ENCODE data around the gene ZMYND10. TPM values are rescaled to one million over a fixed set of nuclear protein-coding genes. Genes with fewer than 3 reads are reported as not detected.

The ZMYND10 gene
- total and polyA plus RNA-seq, 2 experiments from 2014 or later, result 0.61 to 1.5 TPM

DNA sequence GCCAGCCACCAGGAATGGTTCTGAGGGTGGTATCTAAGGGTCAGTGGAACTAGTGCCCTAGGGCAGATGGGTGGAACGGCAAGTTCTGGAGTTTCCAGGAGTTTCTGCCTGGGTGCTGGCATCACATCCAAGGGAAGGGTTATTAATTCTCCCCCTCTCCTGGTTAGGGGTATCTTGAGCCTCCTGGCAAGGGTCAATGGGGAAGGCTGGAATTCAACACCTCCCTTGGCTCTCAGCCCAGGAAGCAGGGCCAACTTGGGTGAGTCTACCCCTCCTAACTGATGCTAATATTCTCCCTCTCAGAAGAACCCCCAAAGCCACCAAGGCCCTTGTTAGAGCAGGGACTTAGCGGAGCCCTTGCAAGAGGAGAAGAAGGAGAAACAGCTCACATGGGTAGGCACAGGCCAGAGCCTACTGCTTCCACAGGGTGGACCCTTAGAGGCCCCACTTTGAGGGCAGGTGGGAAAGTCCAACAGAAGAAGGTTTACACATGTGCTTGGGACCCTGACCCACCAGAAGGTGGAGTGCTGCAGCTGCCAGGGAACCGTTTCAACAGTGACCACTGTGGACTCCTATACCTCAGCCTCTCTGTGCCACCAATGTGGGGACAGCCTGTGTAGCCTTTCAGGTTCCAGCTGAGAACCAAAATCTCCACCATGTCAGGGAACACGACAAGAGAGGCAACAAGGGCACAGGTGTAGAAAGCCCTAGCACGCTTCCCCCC is 10.5 kb upstream of the ZMYND10 start:
- DNase-seq, result peak; percentile 13
- Histone ChIP-seq H3K27ac (no peak overlapping the region), H3K9ac (peak overlapping the region; percentile 89; the same call in 1 of the 2 replicates), H3K36me3 (ENCODE audit: low read depth) (peaks cover 7% of the 10 kb centered on the region; the same call in 1 of the 2 replicates), H3K27me3 (replicated peaks; ENCODE audit: insufficient read depth) (no peaks in the 10 kb centered on the region), H3K4me3 (peak overlapping the region; percentile 75), H3F3A (ENCODE audit: insufficient read depth) (peaks cover 14% of the 10 kb centered on the region; the same call in 1 of the 2 replicates), H3K79me2 (ENCODE audit: insufficient read depth) (peaks cover 82% of the 10 kb centered on the region), H4K20me1 (ENCODE audit: insufficient read depth) (peaks cover 10% of the 10 kb centered on the region; the same call in 1 of the 2 replicates), H3K4me2 (ENCODE audit: unreplicated experiment) (peak overlapping the region; percentile 98), H3K4me1 (ENCODE audit: insufficient read depth) (peaks cover 35% of the 10 kb centered on the region), H3K9me2 (ENCODE audit: insufficient read depth) (no peaks in the 10 kb centered on the region), H3K9me3 (ENCODE audit: low read depth) (no peaks in the 10 kb centered on the region), H2AFZ (no peak overlapping the region)
- WGBS, 2 experiments (ENCODE audit: low coverage in 1 of 2, low lambda C conversion rate in 2 of 2, missing lambda C conversion rate in 2 of 2), result 68 to 74% methylated on average over 5 of the region's 5 CpGs
- no peak for TF ChIP-seq EZH2 (IDR thresholded peaks at IDR 0.05; ENCODE audit: insufficient read depth, poor library complexity, severe bottlenecking)
- TF ChIP-seq EZH2phosphoT487 (IDR thresholded peaks at IDR 0.05; ENCODE audit: insufficient read depth, low read depth), result no peak
- in situ Hi-C loops (cut with MboI), result no loop called here

DNA sequence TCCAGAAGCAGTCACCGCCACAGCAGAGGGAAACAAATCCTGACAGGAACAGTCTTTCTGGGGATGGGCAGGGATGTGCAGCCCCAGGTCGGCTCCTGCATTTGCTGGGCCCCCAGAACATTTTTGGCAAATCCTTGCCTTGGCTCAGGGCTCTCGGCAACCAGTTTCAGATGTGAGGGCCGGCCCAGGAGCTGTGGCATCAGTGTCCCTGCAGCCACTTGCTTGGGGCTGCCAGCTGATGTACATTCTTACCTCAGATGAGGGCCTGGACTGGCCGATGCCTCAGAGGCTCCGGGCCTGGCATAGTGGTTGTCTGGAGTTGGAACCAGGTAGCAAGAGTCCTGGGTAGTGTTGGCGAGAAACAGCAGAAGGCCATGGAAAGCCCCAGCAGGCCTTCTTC is 9.3 kb upstream of the ZMYND10 start:
- H3K27me3 ChIP-seq (replicated peaks; ENCODE audit: insufficient read depth), result no peaks in the 10 kb centered on the region
- TF ChIP-seq EZH2phosphoT487 (IDR thresholded peaks at IDR 0.05; ENCODE audit: insufficient read depth, low read depth) (no peak), EZH2 (IDR thresholded peaks at IDR 0.05; ENCODE audit: insufficient read depth, poor library complexity, severe bottlenecking) (no peak)
- no peak overlapping the region for H2AFZ ChIP-seq
- H3K36me3 ChIP-seq (ENCODE audit: low read depth), result peaks cover 7% of the 10 kb centered on the region; the same call in 1 of the 2 replicates
- in situ Hi-C loops (cut with MboI), result no loop called here
- WGBS, 2 experiments (ENCODE audit: low coverage in 1 of 2, low lambda C conversion rate in 2 of 2, missing lambda C conversion rate in 2 of 2), result 61 to 64% methylated on average over 7 of the region's 7 CpGs
- H3K4me3 ChIP-seq, result no peak overlapping the region
- no peaks in the 10 kb centered on the region for H3K9me2 ChIP-seq (ENCODE audit: insufficient read depth)
- peaks cover 88% of the 10 kb centered on the region for H3K79me2 ChIP-seq (ENCODE audit: insufficient read depth)
- H3K9me3 ChIP-seq (ENCODE audit: low read depth), result no peaks in the 10 kb centered on the region
- DNase-seq, result no peak
- H3K27ac ChIP-seq, result no peak overlapping the region
- H3K4me1 ChIP-seq (ENCODE audit: insufficient read depth), result peaks cover 38% of the 10 kb centered on the region
- H3K9ac ChIP-seq, result no peak overlapping the region
- H3K4me2 ChIP-seq (ENCODE audit: unreplicated experiment), result no peak overlapping the region
- peaks cover 10% of the 10 kb centered on the region; the same call in 1 of the 2 replicates for H4K20me1 ChIP-seq (ENCODE audit: insufficient read depth)
- H3F3A ChIP-seq (ENCODE audit: insufficient read depth), result peaks cover 14% of the 10 kb centered on the region; the same call in 1 of the 2 replicates

GRCh38 chr3:50354186-50354764 is 8.7 kb upstream of the ZMYND10 start:
- 69 to 71% methylated on average over 5 of the region's 5 CpGs for WGBS, 2 experiments (ENCODE audit: low coverage in 1 of 2, low lambda C conversion rate in 2 of 2, missing lambda C conversion rate in 2 of 2)
- H3K79me2 ChIP-seq (ENCODE audit: insufficient read depth), result peaks cover 93% of the 10 kb centered on the region
- DNase-seq, result no peak
- H3K9ac ChIP-seq, result no peak overlapping the region
- no peaks in the 10 kb centered on the region for H3K9me2 ChIP-seq (ENCODE audit: insufficient read depth)
- no peak for TF ChIP-seq EZH2phosphoT487 (IDR thresholded peaks at IDR 0.05; ENCODE audit: insufficient read depth, low read depth)
- no peak for TF ChIP-seq EZH2 (IDR thresholded peaks at IDR 0.05; ENCODE audit: insufficient read depth, poor library complexity, severe bottlenecking)
- H3K27ac ChIP-seq, result no peak overlapping the region
- H3K4me2 ChIP-seq (ENCODE audit: unreplicated experiment), result no peak overlapping the region
- peaks cover 14% of the 10 kb centered on the region; the same call in 1 of the 2 replicates for H3F3A ChIP-seq (ENCODE audit: insufficient read depth)
- H3K9me3 ChIP-seq (ENCODE audit: low read depth), result no peaks in the 10 kb centered on the region
- no peak overlapping the region for H3K4me3 ChIP-seq
- no peaks in the 10 kb centered on the region for H3K27me3 ChIP-seq (replicated peaks; ENCODE audit: insufficient read depth)
- no peak overlapping the region for H2AFZ ChIP-seq
- H3K4me1 ChIP-seq (ENCODE audit: insufficient read depth), result peaks cover 42% of the 10 kb centered on the region
- in situ Hi-C loops (cut with MboI), result no loop called here
- peaks cover 7% of the 10 kb centered on the region; the same call in 1 of the 2 replicates for H3K36me3 ChIP-seq (ENCODE audit: low read depth)
- H4K20me1 ChIP-seq (ENCODE audit: insufficient read depth), result peaks cover 10% of the 10 kb centered on the region; the same call in 1 of the 2 replicates

GRCh38 chr3:50353245-50354004 is 7.9 kb upstream of the ZMYND10 start:
- Histone ChIP-seq H2AFZ (no peak overlapping the region), H3K36me3 (ENCODE audit: low read depth) (peaks cover 7% of the 10 kb centered on the region; the same call in 1 of the 2 replicates), H3K27ac (peak overlapping the region; percentile 41), H3K27me3 (replicated peaks; ENCODE audit: insufficient read depth) (no peaks in the 10 kb centered on the region), H3K4me3 (no peak overlapping the region), H3K9me3 (ENCODE audit: low read depth) (no peaks in the 10 kb centered on the region), H4K20me1 (ENCODE audit: insufficient read depth) (peaks cover 10% of the 10 kb centered on the region; the same call in 1 of the 2 replicates), H3K79me2 (ENCODE audit: insufficient read depth) (peaks cover 89% of the 10 kb centered on the region), H3K4me1 (ENCODE audit: insufficient read depth) (peaks cover 42% of the 10 kb centered on the region), H3K4me2 (ENCODE audit: unreplicated experiment) (no peak overlapping the region), H3F3A (ENCODE audit: insufficient read depth) (peaks cover 14% of the 10 kb centered on the region; the same call in 1 of the 2 replicates), H3K9ac (peak overlapping the region; percentile 22; the same call in 1 of the 2 replicates), H3K9me2 (ENCODE audit: insufficient read depth) (no peaks in the 10 kb centered on the region)
- in situ Hi-C loops (cut with MboI), result no loop called here
- WGBS, 2 experiments (ENCODE audit: low coverage in 1 of 2, low lambda C conversion rate in 2 of 2, missing lambda C conversion rate in 2 of 2), result 70 to 71% methylated on average over 12 of the region's 12 CpGs
- TF ChIP-seq EZH2 (IDR thresholded peaks at IDR 0.05; ENCODE audit: insufficient read depth, poor library complexity, severe bottlenecking) (no peak), EZH2phosphoT487 (IDR thresholded peaks at IDR 0.05; ENCODE audit: insufficient read depth, low read depth) (no peak)
- no peak for DNase-seq
